ENCODE measurements around the gene C12orf43. TPM values are rescaled to one million over a fixed set of nuclear protein-coding genes. Genes with fewer than 3 reads are reported as not detected.
"Not testable (repeated sequence)": the region's sequence is repeated elsewhere in the genome, so short reads cannot be mapped to it uniquely, and the experiment has no call there.

The C12orf43 gene
- total RNA-seq, 1 donor from 2014 or later = 15.5 TPM

- DNase-seq (no peak), ATAC-seq (no peak)
- no peaks in the 10 kb centered on the region for H3K9me3 ChIP-seq
- intact Hi-C loops (cut with DNase I) = no loop called here
- H3K27ac ChIP-seq = no peak overlapping the region
- no peak overlapping the region for H3K4me3 ChIP-seq
- no peaks in the 10 kb centered on the region for H3K27me3 ChIP-seq
- no peak for TF ChIP-seq CTCF (IDR thresholded peaks at IDR 0.05)
- H3K4me1 ChIP-seq = no peaks in the 10 kb centered on the region
- H3K36me3 ChIP-seq = no peaks in the 10 kb centered on the region
Observed at GRCh38 chr12:121048442-121048841, 32.2 kb upstream of the C12orf43 start.

GRCh38 chr12:121047400-121047799, 31.1 kb upstream of the C12orf43 start:
- H3K4me1 ChIP-seq; intact Hi-C loops (cut with DNase I); H3K27me3 ChIP-seq; H3K9me3 ChIP-seq; DNase-seq; H3K27ac ChIP-seq; H3K36me3 ChIP-seq; ATAC-seq; H3K4me3 ChIP-seq: not testable (repeated sequence)

DNA sequence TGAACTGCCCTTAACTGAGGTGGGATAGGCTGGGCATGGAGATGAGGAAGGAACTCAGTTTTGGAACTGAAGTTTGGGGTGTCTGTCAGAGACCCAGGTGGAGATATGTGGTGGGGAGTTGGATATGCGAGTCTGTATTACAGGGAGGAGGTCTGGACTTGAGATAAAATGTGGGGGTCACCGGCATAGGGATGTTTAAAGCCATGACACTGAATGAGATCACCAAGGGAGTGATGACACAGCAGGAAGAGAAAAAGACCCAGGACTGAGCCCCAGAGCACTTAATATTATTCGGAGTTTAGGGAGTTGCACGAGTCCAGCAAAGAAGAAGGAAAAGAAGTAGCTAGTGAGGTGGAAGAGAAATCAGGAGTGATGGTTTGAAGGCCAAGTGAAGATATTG, 26.8 kb upstream of the C12orf43 start:
- intact Hi-C loops (cut with DNase I) = no loop called here
- Histone ChIP-seq H3K9me3 (no peaks in the 10 kb centered on the region), H3K27ac (no peak overlapping the region), H3K27me3 (no peaks in the 10 kb centered on the region), H3K4me1 (peaks cover 7% of the 10 kb centered on the region), H3K4me3 (no peak overlapping the region), H3K36me3 (no peaks in the 10 kb centered on the region)
- no peak for ATAC-seq
- no peak for TF ChIP-seq CTCF (IDR thresholded peaks at IDR 0.05)
- DNase-seq = no peak

DNA sequence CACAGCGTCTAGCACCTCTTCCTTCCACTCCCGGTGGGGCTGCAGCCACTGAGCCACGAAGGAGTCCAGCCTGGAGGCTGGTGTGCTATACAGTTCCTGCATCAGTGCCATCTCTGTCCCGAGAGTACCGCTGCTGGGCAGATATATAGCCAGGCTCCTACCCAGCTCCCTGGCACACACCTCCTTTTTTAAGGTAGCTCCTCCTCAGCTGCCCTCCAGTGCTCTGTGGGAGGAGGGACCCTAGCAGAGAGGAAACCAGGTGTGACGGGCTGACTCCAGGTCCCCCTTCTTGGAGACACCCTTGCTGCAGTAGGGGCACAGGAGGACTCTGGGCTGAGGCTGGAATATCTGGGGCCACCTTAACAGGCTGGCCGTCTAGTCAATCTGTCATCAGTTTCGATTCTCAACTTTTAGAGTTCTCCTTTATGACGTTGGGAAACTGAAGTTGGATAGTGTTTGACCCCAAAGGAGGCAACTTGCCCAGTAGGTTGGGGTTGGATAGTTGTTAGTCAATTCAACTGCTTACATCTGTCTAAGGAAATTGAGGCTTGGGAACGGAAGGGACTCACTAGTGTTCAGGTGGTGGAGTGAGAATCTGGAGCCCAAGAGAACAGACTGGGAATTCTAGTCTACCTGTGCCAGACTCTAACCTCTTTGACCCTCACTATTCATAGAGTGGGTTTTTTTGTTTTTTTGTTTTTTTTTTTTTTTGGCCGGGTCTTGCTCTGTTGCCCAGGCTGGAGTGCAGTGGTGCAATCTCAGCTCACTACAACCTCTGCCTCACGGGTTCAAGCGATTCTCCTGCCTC, 22.8 kb upstream of the C12orf43 start, which contains the start of gene OASL:
Gene OASL (minus strand): TSS at position 386 of the 808 bp plus-strand sequence. CDS start 275 bp downstream, at position 111.
- Histone ChIP-seq H3K27me3 (no peaks in the 10 kb centered on the region), H3K36me3 (no peaks in the 10 kb centered on the region), H3K27ac (peak within 1 kb of the TSS; percentile 71), H3K4me3 (peak within 1 kb of the TSS; percentile 60), H3K4me1 (peaks cover 7% of the 10 kb centered on the region), H3K9me3 (no peaks in the 10 kb centered on the region)
- no peak for TF ChIP-seq CTCF (IDR thresholded peaks at IDR 0.05)
- intact Hi-C loops (cut with DNase I) = no loop called here
- DNase-seq (peak; percentile 76), ATAC-seq (peak; percentile 88)

GRCh38 chr12:121036810-121037326, 20.6 kb upstream of the C12orf43 start:
- DNase-seq (peak; percentile 18), ATAC-seq (peak; percentile 8)
- no peak overlapping the region for H3K4me3 ChIP-seq
- no peaks in the 10 kb centered on the region for H3K36me3 ChIP-seq
- no peaks in the 10 kb centered on the region for H3K9me3 ChIP-seq
- TF ChIP-seq CTCF (IDR thresholded peaks at IDR 0.05) = no peak
- intact Hi-C loops (cut with DNase I) = no loop called here
- peaks cover 7% of the 10 kb centered on the region for H3K4me1 ChIP-seq
- no peak overlapping the region for H3K27ac ChIP-seq
- H3K27me3 ChIP-seq = no peaks in the 10 kb centered on the region

DNA sequence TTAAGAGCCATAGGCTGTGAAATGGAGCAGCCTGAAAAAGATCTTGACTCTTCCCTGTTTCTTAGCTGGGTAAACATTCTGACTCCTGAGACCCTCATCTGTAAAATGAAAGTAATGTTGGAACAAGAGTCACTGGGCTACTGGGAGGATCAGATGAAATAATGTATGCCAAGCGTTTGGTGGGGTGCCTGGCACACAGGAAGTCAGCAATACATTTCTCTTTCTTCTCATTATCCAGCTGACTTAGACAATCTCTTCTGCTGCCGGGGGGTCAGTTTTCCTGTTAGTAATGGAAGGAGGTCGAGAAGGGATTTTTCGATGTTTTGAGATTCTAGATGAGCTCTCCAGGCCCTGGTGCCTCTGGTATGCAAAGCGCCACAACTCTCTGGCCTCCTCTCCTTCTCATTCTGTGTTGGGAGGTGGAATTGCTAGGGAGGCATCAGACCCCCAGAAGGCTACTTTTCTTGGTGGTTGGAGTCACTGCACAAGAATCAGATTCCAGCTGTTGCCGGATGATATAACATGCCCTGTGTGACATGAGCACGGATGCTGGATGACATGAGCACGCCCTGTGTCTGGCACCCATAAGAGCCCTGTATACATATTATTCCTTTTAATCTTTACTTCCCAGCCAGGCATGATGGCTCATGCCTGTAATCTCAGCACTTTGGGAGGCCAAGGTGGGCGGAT, 18.5 kb upstream of the C12orf43 start:
- ATAC-seq (no peak), DNase-seq (no peak)
- no peak for TF ChIP-seq CTCF (IDR thresholded peaks at IDR 0.05)
- Histone ChIP-seq H3K4me3 (no peak overlapping the region), H3K4me1 (peaks cover 7% of the 10 kb centered on the region), H3K27ac (no peak overlapping the region), H3K36me3 (no peaks in the 10 kb centered on the region), H3K9me3 (no peaks in the 10 kb centered on the region), H3K27me3 (no peaks in the 10 kb centered on the region)
- intact Hi-C loops (cut with DNase I) = no loop called here

All from upper lobe of right lung (tissue), 1 donor.